ENCODE data around the gene DCXR.

The DCXR gene

GRCh38 chr17:82033359-82034085 lies 4.0 kb downstream of the DCXR start:
- peaks cover 52% of the 10 kb centered on the region for H3K4me1 ChIP-seq (ENCODE audit: insufficient read depth, low read length)
- peaks cover 21% of the 10 kb centered on the region for H3K79me2 ChIP-seq (ENCODE audit: insufficient read depth, low read length)

GRCh38 chr17:82031885-82032627 lies 5.4 kb downstream of the DCXR start:
- H3K9ac ChIP-seq (ENCODE audit: low read depth, low read length): peak overlapping the region; percentile 72
- peaks cover 41% of the 10 kb centered on the region for H4K20me1 ChIP-seq (ENCODE audit: insufficient read depth, low read length)
- peaks cover 46% of the 10 kb centered on the region for H3K4me1 ChIP-seq (ENCODE audit: insufficient read depth, low read length)
- no peaks in the 10 kb centered on the region for H3K9me3 ChIP-seq (ENCODE audit: insufficient read depth, low read length, severe bottlenecking)
- no peak overlapping the region for H3K27ac ChIP-seq (ENCODE audit: low read length)
- no peaks in the 10 kb centered on the region for H3K27me3 ChIP-seq (ENCODE audit: insufficient read depth, low read length, poor library complexity)
- ATAC-seq (ENCODE audit: insufficient read depth, low read depth): peak; percentile 6; the same call in 1 of the 3 replicates
- peaks cover 45% of the 10 kb centered on the region for H3K36me3 ChIP-seq (ENCODE audit: insufficient read depth, low read length)
- H3K4me3 ChIP-seq (ENCODE audit: low read depth in 1 of 2, low read length in 2 of 2): peak overlapping the region; percentile 26 to 76; a peak in 3 of 4 replicates
- TF ChIP-seq, protein P1, sequence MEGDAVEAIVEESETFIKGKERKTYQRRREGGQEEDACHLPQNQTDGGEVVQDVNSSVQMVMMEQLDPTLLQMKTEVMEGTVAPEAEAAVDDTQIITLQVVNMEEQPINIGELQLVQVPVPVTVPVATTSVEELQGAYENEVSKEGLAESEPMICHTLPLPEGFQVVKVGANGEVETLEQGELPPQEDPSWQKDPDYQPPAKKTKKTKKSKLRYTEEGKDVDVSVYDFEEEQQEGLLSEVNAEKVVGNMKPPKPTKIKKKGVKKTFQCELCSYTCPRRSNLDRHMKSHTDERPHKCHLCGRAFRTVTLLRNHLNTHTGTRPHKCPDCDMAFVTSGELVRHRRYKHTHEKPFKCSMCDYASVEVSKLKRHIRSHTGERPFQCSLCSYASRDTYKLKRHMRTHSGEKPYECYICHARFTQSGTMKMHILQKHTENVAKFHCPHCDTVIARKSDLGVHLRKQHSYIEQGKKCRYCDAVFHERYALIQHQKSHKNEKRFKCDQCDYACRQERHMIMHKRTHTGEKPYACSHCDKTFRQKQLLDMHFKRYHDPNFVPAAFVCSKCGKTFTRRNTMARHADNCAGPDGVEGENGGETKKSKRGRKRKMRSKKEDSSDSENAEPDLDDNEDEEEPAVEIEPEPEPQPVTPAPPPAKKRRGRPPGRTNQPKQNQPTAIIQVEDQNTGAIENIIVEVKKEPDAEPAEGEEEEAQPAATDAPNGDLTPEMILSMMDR (IDR thresholded peaks at IDR 0.05; ENCODE audit: borderline replicate concordance, extremely low read depth, low read length, poor library complexity, severe bottlenecking): no peak
- no peak for TF ChIP-seq EZH2 (IDR thresholded peaks at IDR 0.05; ENCODE audit: borderline replicate concordance, low read depth, low read length, severe bottlenecking)
- no peak for DNase-seq
- peaks cover 21% of the 10 kb centered on the region for H3K79me2 ChIP-seq (ENCODE audit: insufficient read depth, low read length)
- H3K4me2 ChIP-seq (ENCODE audit: insufficient read depth, low read length): peak overlapping the region; percentile 67
- no peak overlapping the region for H2AFZ ChIP-seq (ENCODE audit: low read depth, low read length)

More at GRCh38 chr17:82033359-82034085, 4.0 kb downstream of the DCXR start:
- TF ChIP-seq EZH2 (IDR thresholded peaks at IDR 0.05; ENCODE audit: borderline replicate concordance, low read depth, low read length, severe bottlenecking): no peak
- TF ChIP-seq, protein P1 (IDR thresholded peaks at IDR 0.05; ENCODE audit: borderline replicate concordance, extremely low read depth, low read length, poor library complexity, severe bottlenecking): no peak
- DNase-seq: peak; percentile 8
- Histone ChIP-seq H3K27ac (ENCODE audit: low read length) (no peak overlapping the region), H3K9me3 (ENCODE audit: insufficient read depth, low read length, severe bottlenecking) (no peaks in the 10 kb centered on the region), H3K9ac (ENCODE audit: low read depth, low read length) (no peak overlapping the region), H3K27me3 (ENCODE audit: insufficient read depth, low read length, poor library complexity) (no peaks in the 10 kb centered on the region), H3K4me2 (ENCODE audit: insufficient read depth, low read length) (no peak overlapping the region), H4K20me1 (ENCODE audit: insufficient read depth, low read length) (peaks cover 39% of the 10 kb centered on the region), H3K4me3 (ENCODE audit: low read depth in 1 of 2, low read length in 2 of 2) (no peak overlapping the region), H3K36me3 (ENCODE audit: insufficient read depth, low read length) (peaks cover 38% of the 10 kb centered on the region), H2AFZ (ENCODE audit: low read depth, low read length) (no peak overlapping the region)
- no peak for ATAC-seq (ENCODE audit: insufficient read depth, low read depth)

GRCh38 chr17:82031303-82031884 lies 6.1 kb downstream of the DCXR start, which contains the start of gene RAC3:
Gene RAC3 (plus strand): TSS chr17:82031678. CDS start chr17:82031762, 84 bp downstream.
- H3K27me3 ChIP-seq (ENCODE audit: insufficient read depth, low read length, poor library complexity): no peaks in the 10 kb centered on the region
- H2AFZ ChIP-seq (ENCODE audit: low read depth, low read length): peak within 1 kb of the TSS; percentile 78
- H3K9ac ChIP-seq (ENCODE audit: low read depth, low read length): peak within 1 kb of the TSS; percentile 72
- peak within 1 kb of the TSS; percentile 81 for H3K27ac ChIP-seq (ENCODE audit: low read length)
- peaks cover 39% of the 10 kb centered on the region for H3K4me1 ChIP-seq (ENCODE audit: insufficient read depth, low read length)
- H4K20me1 ChIP-seq (ENCODE audit: insufficient read depth, low read length): peaks cover 35% of the 10 kb centered on the region
- H3K9me3 ChIP-seq (ENCODE audit: insufficient read depth, low read length, severe bottlenecking): no peaks in the 10 kb centered on the region
- TF ChIP-seq, protein P1 (IDR thresholded peaks at IDR 0.05; ENCODE audit: borderline replicate concordance, extremely low read depth, low read length, poor library complexity, severe bottlenecking): no peak
- no peak for TF ChIP-seq EZH2 (IDR thresholded peaks at IDR 0.05; ENCODE audit: borderline replicate concordance, low read depth, low read length, severe bottlenecking)
- peak within 1 kb of the TSS; percentile 76 for H3K4me2 ChIP-seq (ENCODE audit: insufficient read depth, low read length)
- peak within 1 kb of the TSS; percentile 33 to 76; a peak in 3 of 4 replicates for H3K4me3 ChIP-seq (ENCODE audit: low read depth in 1 of 2, low read length in 2 of 2)
- peaks cover 46% of the 10 kb centered on the region for H3K36me3 ChIP-seq (ENCODE audit: insufficient read depth, low read length)
- peak; percentile 32 for ATAC-seq (ENCODE audit: insufficient read depth, low read depth)
- peak; percentile 46 for DNase-seq
- peaks cover 14% of the 10 kb centered on the region for H3K79me2 ChIP-seq (ENCODE audit: insufficient read depth, low read length)
